ENCODE results near the gene SLC26A2.
A peak's percentile ranks its signal among the peaks of the same experiment; 100 is the strongest.

Gene SLC26A2

DNA sequence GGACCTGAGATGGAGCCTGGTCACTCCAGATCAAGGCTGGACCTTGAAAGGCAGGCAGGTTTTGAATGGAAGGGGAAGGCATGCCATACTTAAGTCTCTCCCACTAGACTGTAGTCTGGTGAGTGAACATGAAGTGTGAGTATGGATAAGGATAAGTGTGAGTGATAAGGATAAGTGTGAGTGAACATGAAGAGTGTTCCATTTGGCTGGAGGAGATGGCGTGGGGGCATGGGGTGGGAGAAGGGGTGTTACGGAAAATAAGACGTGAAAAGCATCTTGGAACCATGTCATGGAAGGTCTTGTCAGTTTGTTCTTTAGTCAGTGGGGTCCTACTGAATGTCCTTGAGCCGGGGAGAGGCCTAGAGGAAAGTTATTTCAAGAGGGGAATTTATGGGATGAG is 72.8 kb downstream of the SLC26A2 start:
- TF ChIP-seq, protein P1, sequence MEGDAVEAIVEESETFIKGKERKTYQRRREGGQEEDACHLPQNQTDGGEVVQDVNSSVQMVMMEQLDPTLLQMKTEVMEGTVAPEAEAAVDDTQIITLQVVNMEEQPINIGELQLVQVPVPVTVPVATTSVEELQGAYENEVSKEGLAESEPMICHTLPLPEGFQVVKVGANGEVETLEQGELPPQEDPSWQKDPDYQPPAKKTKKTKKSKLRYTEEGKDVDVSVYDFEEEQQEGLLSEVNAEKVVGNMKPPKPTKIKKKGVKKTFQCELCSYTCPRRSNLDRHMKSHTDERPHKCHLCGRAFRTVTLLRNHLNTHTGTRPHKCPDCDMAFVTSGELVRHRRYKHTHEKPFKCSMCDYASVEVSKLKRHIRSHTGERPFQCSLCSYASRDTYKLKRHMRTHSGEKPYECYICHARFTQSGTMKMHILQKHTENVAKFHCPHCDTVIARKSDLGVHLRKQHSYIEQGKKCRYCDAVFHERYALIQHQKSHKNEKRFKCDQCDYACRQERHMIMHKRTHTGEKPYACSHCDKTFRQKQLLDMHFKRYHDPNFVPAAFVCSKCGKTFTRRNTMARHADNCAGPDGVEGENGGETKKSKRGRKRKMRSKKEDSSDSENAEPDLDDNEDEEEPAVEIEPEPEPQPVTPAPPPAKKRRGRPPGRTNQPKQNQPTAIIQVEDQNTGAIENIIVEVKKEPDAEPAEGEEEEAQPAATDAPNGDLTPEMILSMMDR (IDR thresholded peaks at IDR 0.05; ENCODE audit: low read depth, low read length), result no peak
- no peak for DNase-seq (ENCODE audit: low read depth in 2 of 2)
- H3K4me3 ChIP-seq (replicated peaks in 1 of 2; ENCODE audit: low read depth in 2 of 2, low read length in 2 of 2), result no peak overlapping the region

DNA sequence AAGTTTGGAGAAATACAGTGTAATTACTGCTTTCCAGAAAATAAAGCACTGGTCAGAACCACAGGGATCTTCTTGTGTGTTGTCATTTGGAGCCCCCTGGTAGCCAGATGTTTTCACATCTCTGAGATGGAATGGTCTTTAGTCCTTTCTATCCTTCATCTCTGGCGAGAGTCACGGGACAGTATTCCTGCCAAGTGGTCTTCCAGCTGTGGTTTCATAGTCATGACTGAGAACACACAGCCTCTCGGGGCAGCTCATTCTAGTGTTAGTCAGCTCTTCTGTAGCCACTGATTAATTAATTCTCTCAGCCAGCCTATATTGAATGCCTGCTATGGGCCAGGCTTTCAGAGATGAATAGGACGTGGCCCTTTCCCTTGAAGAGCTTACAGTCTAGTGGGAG is 74.1 kb downstream of the SLC26A2 start:
- peak; percentile 73 to 78 for DNase-seq (ENCODE audit: low read depth in 2 of 2)
- TF ChIP-seq, protein P1 (IDR thresholded peaks at IDR 0.05; ENCODE audit: low read depth, low read length), result no peak
- H3K4me3 ChIP-seq (replicated peaks in 1 of 2; ENCODE audit: low read depth in 2 of 2, low read length in 2 of 2), result no peak overlapping the region

DNA sequence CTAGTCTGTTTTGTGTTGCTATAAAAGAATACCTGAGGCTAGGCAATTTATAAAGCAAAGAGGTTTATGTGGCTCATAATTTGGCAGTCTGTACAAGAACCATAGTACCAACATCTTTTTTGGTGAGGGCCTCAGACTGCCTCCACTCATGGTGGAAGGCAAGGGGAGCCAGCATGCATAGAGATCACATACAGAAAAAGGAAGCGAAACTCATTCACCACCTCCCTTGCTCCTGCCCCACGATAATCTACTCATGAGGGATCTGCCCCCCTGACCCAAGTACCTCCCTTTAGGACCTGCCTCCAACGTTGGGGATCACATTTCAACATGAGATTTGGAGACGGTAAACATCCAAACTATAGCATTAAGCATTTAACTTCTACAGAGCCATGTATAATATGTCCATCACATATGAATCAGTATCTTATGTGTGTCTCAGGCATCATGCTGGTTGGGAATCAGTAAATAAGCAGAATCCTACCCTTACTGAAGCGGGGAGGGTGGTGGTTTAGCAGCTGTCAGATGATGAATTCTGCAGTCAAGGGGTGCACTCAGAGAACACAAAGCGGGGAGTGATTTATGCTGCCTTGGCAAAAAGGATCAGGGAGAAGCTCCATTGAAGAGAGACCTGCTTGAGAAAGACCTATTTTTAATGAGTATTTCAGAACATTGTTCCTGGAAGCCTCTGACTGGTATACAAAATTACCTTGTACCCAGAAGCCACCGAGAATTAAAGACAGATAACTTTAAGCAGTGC is 74.8 kb downstream of the SLC26A2 start:
- DNase-seq (ENCODE audit: low read depth in 2 of 2), result no peak
- no peak overlapping the region for H3K4me3 ChIP-seq (replicated peaks in 1 of 2; ENCODE audit: low read depth in 2 of 2, low read length in 2 of 2)
- TF ChIP-seq, protein P1 (IDR thresholded peaks at IDR 0.05; ENCODE audit: low read depth, low read length), result no peak

DNA sequence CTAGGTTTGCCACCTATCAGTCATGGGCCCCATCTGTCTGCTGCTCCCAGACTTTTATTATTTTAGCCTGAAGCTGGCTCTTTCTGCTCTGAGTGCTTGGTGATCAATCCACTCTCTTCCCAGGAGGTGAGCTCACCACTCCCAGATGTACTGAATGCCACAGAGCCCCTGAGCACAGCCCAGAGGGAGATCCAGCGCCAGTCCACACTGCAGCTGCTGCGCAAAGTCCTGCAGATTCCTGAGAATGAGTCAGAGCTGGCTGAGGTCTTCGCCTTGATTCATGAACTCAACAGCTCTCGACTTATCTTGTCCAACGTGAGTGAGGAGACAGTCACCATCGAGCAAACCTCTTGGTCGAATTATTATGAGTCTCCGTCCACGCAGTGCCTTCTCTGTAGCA is 76.0 kb downstream of the SLC26A2 start:
- H3K4me3 ChIP-seq (replicated peaks in 1 of 2; ENCODE audit: low read depth in 2 of 2, low read length in 2 of 2), result no peak overlapping the region
- TF ChIP-seq, protein P1 (IDR thresholded peaks at IDR 0.05; ENCODE audit: low read depth, low read length), result peak; percentile 4
- DNase-seq (ENCODE audit: low read depth in 2 of 2), result peak; percentile 91 to 98
